Measurements from ENCODE around the gene SPEN. TPM values are rescaled to one million over a fixed set of nuclear protein-coding genes. Genes with fewer than 3 reads are reported as not detected.

The SPEN gene
- total and polyA plus RNA-seq, 2 of the 4 experiments (the other 2 are of a cell fraction): 7.6 to 15.8 TPM

- H2BK5ac ChIP-seq (ENCODE audit: low read depth, low read length, poor library complexity, severe bottlenecking): peak overlapping the region; percentile 25
- H3K4me3 ChIP-seq (ENCODE audit: insufficient read depth, low read depth, low read length): no peak overlapping the region
- H2BK20ac ChIP-seq (ENCODE audit: low read depth, low read length): no peak overlapping the region; the same call in 1 of the 2 replicates
- no peak overlapping the region for H3K56ac ChIP-seq (ENCODE audit: extremely low read depth, insufficient read depth, low read length)
- H3K79me1 ChIP-seq (ENCODE audit: low read depth in 1 of 2, low read length in 2 of 2): peaks cover 51 to 84% of the 10 kb centered on the region in 2 experiments
- H4K5ac ChIP-seq (ENCODE audit: low read depth, low read length): no peak overlapping the region
- DNase-seq (peak; percentile 46), ATAC-seq (ENCODE audit: low read depth) (peak; percentile 7; the same call in 1 of the 2 replicates)
- CTCF ChIA-PET: no interaction called here
- no peak overlapping the region; the same call in 1 of the 2 replicates for H3K14ac ChIP-seq (replicated peaks; ENCODE audit: low read depth, low read length)
- dilution Hi-C loops (cut with HindIII; ENCODE audit: low sequenced_read_pairs, unreplicated experiment): no loop called here
- no peak overlapping the region for H3K9ac ChIP-seq (ENCODE audit: low read depth, low read length)
- in situ Hi-C loops (cut with MboI; ENCODE audit: low sequenced_read_pairs): no loop called here
- H4K20me1 ChIP-seq (ENCODE audit: insufficient read depth, low read length): peaks cover 14% of the 10 kb centered on the region; the same call in 1 of the 2 replicates
- POLR2A ChIA-PET (ENCODE audit: unreplicated experiment): no interaction called here
- no peak overlapping the region for H3K4me2 ChIP-seq (ENCODE audit: low read depth, low read length)
- TF ChIP-seq MAFK (IDR thresholded peaks at IDR 0.05; ENCODE audit: low read depth, low read length) (no peak), POLR2A (IDR thresholded peaks at IDR 0.05; ENCODE audit: low read depth, low read length) (no peak)
- no peak overlapping the region for H2AFZ ChIP-seq (replicated peaks; ENCODE audit: low read length, poor library complexity)
- no TSS peak for BruUV-seq (replicated peaks)
- no peak overlapping the region for H3K18ac ChIP-seq (ENCODE audit: low read depth, low read length)
- no peak overlapping the region for H2AK9ac ChIP-seq (replicated peaks; ENCODE audit: low read depth, low read length, poor library complexity)
- intact Hi-C loops (cut with micrococcal nuclease): no loop called here
- peak overlapping the region; percentile 2; the same call in 1 of the 3 replicates for H2BK15ac ChIP-seq (ENCODE audit: low read depth, low read length)
- peaks cover 38% of the 10 kb centered on the region for H3K4me1 ChIP-seq (ENCODE audit: control insufficient read depth, insufficient read depth, low read length)
- 0 out of 2 replicates have a peak overlapping the region, but pooled peaks have one; percentile 2 for H3K23ac ChIP-seq (ENCODE audit: low read depth, low read length)
- H3K9me1 ChIP-seq (ENCODE audit: insufficient read depth, low read length): peaks cover 40% of the 10 kb centered on the region
- no peak overlapping the region; a peak in 1 of 4 replicates for H4K8ac ChIP-seq (ENCODE audit: low read depth in 2 of 2, low read length in 2 of 2)
- peak overlapping the region; percentile 9; the same call in 1 of the 2 replicates for H3K27ac ChIP-seq (ENCODE audit: insufficient read depth, low read length)
- H2BK120ac ChIP-seq (ENCODE audit: low read depth, low read length): peak overlapping the region; percentile 3; the same call in 1 of the 2 replicates
- H4K91ac ChIP-seq (ENCODE audit: insufficient read depth, low read depth, low read length): peak overlapping the region; percentile 16; the same call in 1 of the 2 replicates
- H3K9me3 ChIP-seq (ENCODE audit: control insufficient read depth, insufficient read depth, low read length): no peaks in the 10 kb centered on the region
- H3K27me3 ChIP-seq (ENCODE audit: control insufficient read depth, insufficient read depth, low read length): no peaks in the 10 kb centered on the region
- peak overlapping the region; percentile 44; the same call in 1 of the 2 replicates for H3K4ac ChIP-seq (ENCODE audit: low read depth, low read length)
- peak overlapping the region; percentile 52 for H2AK5ac ChIP-seq (ENCODE audit: low read depth, low read length)
- H3K36me3 ChIP-seq (ENCODE audit: control insufficient read depth, insufficient read depth, low read length): peaks cover 5% of the 10 kb centered on the region; the same call in 1 of the 2 replicates
Observed at GRCh38 chr1:15956150-15956549, 108.6 kb downstream of the SPEN start.
